PFSK-1 (cell line): ENCODE measurements around the gene TMEM184B.

Experiments
- FOXP2 ChIP-seq: optimal IDR thresholded peaks from 2 replicates; pipeline ENCODE3; 2011; ENCODE audit warnings: borderline replicate concordance, control low read depth, inconsistent platforms; ENCODE audit not compliant: insufficient read depth; ENCODE audit errors: extremely low read length, extremely low read depth
- POLR2AphosphoS5 ChIP-seq: IDR thresholded peaks from 2 replicates; pipeline ENCODE4 v1.6.1; 2012; ENCODE audit warnings: low read depth, mild to moderate bottlenecking, control low read depth, low read length, moderate library complexity
- SIN3A ChIP-seq: IDR thresholded peaks from 2 replicates; pipeline ENCODE4 v1.6.1; 2012; ENCODE audit warnings: mild to moderate bottlenecking, low read length, moderate library complexity, borderline replicate concordance; ENCODE audit not compliant: insufficient read depth
- TAF1 ChIP-seq: IDR thresholded peaks from 2 replicates; pipeline ENCODE4 v1.6.1; 2012; ENCODE audit warnings: low read length, control low read depth, borderline replicate concordance; ENCODE audit not compliant: insufficient read depth
- TF ChIP-seq, protein P1 (sequence below), 2 experiments: IDR thresholded peaks; 2 replicates each; pipeline versions ENCODE4 v1.6.1 to v1.8.0; 2011 to 2012; ENCODE audit warnings: low read depth in 2 of 2, low read length in 2 of 2, control low read depth in 1 of 2, inconsistent platforms in 1 of 2, mild to moderate bottlenecking in 1 of 2, moderate library complexity in 1 of 2; ENCODE audit not compliant: insufficient read depth in 1 of 2

The TMEM184B gene

GRCh38 chr22:38228873-38229740, 43.7 kb downstream of the TMEM184B start:
- TF ChIP-seq POLR2AphosphoS5 (no peak), FOXP2 (peak; percentile 48), SIN3A (no peak), TAF1 (no peak)
- TF ChIP-seq, protein P1, sequence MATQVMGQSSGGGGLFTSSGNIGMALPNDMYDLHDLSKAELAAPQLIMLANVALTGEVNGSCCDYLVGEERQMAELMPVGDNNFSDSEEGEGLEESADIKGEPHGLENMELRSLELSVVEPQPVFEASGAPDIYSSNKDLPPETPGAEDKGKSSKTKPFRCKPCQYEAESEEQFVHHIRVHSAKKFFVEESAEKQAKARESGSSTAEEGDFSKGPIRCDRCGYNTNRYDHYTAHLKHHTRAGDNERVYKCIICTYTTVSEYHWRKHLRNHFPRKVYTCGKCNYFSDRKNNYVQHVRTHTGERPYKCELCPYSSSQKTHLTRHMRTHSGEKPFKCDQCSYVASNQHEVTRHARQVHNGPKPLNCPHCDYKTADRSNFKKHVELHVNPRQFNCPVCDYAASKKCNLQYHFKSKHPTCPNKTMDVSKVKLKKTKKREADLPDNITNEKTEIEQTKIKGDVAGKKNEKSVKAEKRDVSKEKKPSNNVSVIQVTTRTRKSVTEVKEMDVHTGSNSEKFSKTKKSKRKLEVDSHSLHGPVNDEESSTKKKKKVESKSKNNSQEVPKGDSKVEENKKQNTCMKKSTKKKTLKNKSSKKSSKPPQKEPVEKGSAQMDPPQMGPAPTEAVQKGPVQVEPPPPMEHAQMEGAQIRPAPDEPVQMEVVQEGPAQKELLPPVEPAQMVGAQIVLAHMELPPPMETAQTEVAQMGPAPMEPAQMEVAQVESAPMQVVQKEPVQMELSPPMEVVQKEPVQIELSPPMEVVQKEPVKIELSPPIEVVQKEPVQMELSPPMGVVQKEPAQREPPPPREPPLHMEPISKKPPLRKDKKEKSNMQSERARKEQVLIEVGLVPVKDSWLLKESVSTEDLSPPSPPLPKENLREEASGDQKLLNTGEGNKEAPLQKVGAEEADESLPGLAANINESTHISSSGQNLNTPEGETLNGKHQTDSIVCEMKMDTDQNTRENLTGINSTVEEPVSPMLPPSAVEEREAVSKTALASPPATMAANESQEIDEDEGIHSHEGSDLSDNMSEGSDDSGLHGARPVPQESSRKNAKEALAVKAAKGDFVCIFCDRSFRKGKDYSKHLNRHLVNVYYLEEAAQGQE (IDR thresholded peaks at IDR 0.05; ENCODE audit: insufficient read depth in 1 of 2, low read depth in 2 of 2, low read length in 2 of 2): no peak

DNA sequence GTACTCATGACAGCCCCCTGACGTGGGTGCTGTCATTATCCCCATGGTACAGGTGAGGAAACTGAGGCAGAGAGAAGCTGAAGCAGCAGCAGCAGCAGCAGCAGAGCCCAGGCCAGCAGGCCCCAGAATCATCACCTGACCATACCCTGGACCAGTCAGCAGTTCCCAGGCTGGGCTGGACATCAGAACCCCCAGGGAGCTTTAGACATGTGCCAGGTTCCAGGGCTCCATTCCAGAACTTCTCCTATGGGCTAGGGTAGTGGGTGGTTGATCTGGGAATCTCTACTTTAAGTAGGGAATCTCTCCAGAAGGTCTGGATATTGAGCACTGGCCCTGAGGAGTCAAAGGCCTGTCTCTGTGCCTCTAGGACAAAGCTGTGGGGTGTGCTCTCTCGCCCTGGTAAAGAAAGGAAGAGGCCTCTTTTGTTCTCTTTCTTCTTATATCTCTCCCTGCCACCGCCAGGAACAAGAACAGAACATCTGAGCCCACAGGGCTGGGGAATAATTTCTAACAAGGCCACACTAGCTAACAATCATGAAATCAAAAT, 44.4 kb downstream of the TMEM184B start:
- TF ChIP-seq FOXP2: no peak
- no peak for TF ChIP-seq TAF1
- no peak for TF ChIP-seq POLR2AphosphoS5
- TF ChIP-seq, protein P1 (IDR thresholded peaks at IDR 0.05; ENCODE audit: insufficient read depth in 1 of 2, low read depth in 2 of 2, low read length in 2 of 2): no peak
- no peak for TF ChIP-seq SIN3A

DNA sequence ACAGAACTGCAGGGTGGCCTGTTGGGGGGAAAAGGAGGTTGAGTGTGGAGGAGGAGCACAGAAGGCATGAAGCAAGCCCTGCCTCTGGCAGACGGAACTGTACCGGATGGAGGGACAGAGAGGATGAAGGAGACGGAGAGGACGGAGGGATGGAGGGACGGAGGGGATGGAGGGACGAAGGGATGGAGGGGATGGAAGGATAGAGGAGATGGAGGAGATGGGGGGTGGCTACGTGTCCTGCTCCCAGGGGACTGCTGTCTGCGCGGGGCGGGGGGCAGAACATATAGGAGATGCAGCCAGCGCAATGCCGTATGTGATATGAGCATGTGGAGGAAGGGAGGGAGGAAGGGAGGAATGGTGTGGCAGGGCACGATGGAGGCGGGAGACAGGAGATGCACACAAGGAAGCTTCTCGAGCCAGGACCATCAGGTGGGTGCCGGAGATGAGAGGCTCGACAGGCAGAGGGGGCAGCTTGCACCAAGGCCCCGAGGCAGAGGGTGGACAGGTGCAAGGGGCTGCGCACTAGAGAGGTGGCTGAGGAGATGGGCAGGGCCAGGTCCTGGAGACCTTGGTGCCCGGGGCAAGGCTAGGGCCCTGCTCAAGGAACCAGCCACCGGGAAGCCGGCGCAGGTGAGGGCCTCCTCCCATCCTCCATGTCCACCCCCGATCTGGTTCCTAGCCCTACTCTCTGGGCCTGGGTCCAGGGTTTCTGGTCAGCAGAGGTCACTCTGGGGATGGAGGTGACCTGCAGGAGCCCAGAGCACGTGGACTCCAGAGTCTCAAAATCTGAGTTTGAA, 45.8 kb downstream of the TMEM184B start:
- TF ChIP-seq TAF1 (no peak), FOXP2 (no peak), SIN3A (no peak), POLR2AphosphoS5 (no peak)
- TF ChIP-seq, protein P1 (IDR thresholded peaks at IDR 0.05; ENCODE audit: insufficient read depth in 1 of 2, low read depth in 2 of 2, low read length in 2 of 2): no peak

DNA sequence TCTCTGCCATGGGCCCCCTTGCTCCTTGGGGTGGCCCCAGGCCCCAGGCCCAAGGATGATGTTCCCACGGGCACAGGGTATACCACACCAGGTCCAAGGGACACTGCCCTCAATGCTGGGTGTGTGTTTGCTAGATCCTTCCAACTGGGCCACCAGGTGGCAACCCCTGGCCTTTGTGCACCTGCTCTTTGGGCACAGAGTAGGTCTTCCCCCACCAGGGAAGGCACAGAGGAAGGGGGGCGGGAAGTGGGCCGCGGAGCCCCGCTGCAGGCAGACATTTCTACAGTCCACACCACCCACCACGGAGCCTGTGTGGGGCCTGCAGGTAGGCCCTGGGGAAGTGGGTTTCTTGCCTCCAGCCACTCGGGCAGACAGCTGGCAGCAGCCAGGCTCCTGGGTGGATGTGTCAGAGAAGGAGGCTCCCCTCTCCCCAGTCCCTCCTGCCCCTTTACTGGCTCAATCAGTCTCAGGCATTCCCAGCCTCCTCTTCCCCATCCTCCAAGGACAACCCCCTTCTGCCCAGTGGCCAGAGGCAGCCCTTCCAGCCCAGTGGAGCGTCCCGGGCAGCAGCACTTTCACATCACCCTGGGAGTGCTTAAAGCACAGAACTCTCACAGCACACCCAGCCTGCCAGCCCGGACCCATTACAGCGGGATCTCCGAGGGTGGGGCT, 49.4 kb downstream of the TMEM184B start:
- TF ChIP-seq, protein P1 (IDR thresholded peaks at IDR 0.05; ENCODE audit: insufficient read depth in 1 of 2, low read depth in 2 of 2, low read length in 2 of 2): no peak
- no peak for TF ChIP-seq SIN3A
- TF ChIP-seq TAF1: no peak
- no peak for TF ChIP-seq FOXP2
- no peak for TF ChIP-seq POLR2AphosphoS5
